Anterior cingulate cortex (tissue), 58 donors: Measurements from ENCODE around the gene SORCS3.

ENCODE experiments used
- DNase-seq, 58 donors: peaks; one replicate each; lab custom pipeline; 2025; lab: John Stamatoyannopoulos, UW

The SORCS3 gene

DNA sequence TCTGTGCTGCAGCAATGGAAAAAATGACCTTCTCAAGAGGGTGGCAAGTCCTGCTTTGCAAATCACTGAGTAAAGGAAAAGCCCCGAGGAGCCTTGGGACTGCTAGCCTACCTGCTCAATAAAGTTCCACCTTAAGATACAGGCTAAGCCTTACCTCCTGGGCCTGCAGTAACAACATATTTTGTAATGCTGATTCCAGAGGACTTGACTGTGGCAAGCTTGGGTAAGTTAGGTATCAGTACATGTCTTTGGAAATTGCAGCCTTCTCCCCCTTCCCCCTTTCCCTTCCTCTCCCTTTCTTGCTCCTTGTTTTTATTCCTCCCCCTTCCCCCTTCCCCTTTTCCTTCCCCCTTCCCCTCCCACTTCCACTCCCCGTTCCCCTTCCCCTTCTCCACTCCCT, 126.2 kb downstream of the SORCS3 start:
- DNase-seq: no peak

DNA sequence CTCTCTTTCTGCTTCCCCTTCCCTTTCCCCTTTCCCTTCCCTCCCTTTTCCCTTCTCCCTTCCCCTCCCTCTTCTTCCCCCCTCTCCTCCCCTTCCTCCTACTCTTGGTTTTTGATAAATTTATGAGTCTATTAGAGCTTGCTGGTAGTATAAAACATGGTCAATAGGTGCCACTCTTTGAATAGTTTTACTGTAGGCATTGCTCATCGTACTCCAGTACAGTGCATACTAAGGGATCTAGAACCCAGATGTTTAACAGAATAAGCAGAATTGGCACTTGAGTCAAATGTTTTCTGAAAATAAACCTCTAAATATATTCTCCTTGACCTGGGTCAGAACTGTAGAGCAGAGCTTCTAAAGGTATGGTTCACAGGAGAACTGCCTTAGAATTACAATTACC, 126.7 kb downstream of the SORCS3 start:
- no peak for DNase-seq

DNA sequence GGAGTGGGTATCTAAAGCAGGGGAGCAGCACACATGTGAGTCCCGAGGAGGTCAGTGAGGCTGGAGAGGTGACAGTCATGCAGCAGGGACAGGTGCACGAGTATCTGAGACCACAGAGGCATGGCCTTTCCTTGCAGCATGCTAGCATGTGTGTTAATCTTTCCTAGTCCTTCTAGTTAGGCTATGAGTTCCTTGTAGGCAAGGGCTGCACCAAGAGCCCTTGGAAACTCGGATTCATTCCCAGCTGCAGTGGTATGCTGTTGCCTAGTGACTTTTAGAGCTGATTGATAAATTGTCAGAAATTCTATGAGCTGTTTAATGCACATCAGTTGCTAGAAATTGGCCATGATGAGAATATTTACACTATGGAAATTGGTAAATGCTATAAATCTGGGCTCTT, 132.0 kb downstream of the SORCS3 start:
- no peak for DNase-seq

DNA sequence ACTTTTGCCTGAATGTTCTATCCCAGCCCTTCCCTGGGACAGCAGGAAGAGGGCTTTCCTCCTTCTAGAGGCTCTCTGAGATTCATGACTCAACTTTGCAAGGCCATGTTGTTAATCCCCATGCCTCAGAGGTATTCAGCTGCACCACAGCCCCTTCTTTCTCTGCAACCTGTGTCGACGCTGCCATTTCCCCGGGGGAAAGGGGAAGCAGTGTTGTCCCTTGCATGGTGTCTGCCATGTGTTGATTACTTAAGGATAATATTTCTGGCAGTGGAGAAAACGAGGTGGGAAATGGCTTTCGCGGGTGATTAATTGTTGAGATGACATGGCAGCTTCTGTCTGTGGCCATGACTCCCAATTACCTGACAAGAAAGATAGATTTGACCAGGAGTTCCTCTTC, 133.1 kb downstream of the SORCS3 start:
- no peak for DNase-seq

DNA sequence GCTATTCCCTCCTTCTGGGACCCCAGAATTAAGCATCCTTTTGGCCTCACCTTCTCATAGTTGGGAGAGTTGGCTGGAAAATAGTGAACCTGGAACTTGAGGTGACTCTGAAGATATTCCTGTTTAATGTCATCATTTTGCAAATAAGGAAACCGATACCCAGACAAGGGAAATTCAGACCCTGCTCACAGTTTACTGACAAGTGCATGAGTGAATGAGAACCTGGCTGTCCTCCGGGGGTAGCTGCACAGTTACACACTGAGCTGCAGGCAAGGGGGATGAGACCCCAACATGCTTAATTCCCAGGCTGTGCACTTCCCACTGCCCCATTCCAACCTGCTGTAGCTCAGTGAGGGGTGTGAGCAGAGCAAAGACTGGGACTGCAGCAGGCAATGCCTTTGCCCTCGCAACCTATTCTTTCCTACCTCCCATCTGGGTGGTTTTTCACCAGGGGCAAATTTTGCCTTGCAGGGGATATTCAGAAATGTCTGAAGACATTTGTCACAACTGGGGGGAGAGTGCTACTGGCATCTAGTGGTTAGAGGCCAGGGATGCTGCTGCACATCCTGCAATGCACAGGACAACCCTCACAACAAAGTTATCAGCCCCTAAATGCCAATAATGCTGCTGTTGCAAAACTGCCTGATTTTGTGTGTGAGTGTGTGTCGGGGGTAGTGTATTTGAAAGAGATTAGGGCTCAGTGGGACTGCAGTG, 136.2 kb downstream of the SORCS3 start:
- DNase-seq: peak in 6 of 58 donors; percentile 2 to 18 (median 4)

DNA sequence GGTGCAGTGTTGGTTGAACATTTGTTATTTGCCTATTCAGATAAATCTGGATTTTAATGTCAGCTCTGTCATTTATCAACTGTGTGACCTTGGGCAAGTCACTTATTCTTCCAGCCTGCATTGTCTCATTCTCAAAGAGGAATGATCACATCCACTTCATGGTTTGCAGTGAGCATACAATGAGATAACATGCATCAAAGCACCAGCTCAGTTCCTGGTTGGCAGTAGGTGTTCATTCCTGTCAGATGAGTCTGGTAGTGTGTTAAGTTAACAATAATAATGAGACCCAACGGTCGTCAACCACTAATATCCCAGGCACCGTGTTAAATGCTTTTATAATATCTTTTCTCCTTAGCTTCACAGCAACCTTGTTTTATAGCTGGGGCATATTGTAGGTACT, 137.3 kb downstream of the SORCS3 start:
- DNase-seq: no peak

DNA sequence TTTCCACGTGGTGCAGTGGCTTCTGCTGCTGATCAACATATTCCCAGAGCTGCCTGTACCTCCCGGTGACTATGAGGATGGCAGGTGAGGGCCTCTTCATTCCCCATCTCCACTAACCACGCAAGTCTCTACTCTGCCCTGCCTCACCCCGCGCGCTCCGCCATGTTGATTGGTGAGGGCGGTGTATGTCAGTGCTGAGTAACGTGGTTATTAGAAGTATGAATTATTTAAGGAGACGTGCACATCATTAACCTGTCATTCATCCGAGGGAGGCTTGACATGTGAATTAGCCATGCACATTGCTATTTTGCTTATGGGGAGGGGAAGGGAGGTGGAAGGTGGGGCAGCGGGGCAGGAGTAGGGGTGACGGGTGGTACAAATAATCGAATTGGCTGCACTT, 138.6 kb downstream of the SORCS3 start:
- peak in 1 of 58 donors; percentile 45 for DNase-seq

DNA sequence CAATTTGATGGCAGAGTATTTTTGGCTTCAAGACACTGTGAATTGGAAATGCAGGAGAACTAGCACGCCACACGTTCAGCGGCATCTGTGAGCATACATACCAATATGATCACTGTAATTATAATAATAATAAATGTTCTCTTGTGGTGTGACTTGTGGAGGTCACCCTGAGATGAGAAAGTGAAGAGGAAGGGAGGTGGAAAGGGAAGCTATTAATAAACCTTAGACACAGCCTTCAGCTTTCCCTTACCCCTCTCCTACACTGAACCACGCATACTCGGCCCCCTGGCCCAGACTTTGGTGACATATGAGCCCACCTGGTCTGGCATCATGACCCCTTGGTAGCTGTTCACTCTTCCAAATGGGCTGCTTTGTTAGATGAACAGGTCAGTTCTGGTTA, 139.1 kb downstream of the SORCS3 start:
- DNase-seq: no peak

DNA sequence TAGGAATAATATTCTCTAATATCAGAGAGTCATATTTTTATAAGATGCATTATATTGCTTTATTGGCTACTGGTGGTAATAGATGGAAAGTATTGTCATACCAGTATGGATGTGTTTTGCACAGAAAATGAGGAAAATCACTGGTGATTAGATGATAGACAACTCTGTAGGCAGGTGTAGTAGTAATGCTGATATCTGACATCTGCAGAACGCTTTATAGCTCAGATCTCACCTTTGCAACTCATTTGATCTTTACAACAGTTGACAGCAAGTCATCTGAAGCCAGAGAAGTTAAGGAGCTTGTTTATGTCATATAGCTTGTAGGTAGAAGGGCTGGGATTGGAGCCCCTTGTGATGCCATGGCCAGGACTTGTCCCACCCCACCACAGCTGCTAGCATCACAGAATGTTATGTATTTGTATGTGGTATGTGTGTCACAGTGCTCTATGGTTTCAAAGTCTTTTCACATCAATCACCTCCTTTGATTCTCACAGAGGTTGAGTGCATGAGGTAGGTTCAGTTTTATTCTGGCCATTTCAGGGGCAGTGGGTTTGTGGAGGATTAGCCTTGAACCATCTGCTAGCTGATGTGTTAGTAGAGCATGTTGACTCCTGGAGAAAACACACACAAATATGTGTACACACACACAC, 140.0 kb downstream of the SORCS3 start:
- DNase-seq: no peak

DNA sequence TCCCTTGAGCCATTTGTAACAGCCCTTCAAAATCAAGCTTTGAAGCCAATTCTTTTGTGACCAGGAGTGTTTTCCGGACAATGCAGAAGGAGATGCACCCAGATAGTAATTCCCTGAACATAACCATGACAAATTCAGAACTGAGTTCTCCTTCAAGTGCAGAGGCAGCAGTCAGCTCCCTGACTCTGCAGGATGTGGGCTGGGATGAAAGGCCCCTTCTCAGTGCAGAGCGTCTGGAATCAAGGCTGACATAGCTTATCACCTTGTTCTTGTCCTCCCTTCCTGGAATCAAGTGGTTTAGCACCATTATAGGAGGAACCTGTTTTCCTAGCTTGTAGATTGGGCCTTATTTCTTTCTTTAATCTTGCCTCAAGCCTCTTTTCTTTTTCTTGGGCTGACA, 143.4 kb downstream of the SORCS3 start:
- no peak for DNase-seq

DNA sequence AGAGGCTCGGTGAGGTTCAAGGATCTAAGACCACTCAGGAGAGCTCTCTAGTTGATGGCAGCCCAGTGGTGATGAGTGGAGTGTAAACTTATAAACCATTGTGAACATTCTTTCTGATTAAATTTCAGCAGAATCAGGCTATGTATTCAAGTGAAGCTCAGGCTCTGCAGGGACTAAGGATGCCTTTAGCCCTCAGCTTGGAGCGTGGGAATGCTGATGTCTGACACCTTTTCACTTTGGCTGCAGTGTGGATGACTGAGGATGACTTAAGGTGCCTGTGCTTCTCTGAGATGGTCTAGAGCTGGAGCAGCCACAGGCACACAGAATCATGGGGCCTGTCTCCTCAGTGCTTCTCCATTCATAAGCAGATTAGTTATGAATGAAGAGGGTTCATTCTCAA, 150.4 kb downstream of the SORCS3 start:
- no peak for DNase-seq

DNA sequence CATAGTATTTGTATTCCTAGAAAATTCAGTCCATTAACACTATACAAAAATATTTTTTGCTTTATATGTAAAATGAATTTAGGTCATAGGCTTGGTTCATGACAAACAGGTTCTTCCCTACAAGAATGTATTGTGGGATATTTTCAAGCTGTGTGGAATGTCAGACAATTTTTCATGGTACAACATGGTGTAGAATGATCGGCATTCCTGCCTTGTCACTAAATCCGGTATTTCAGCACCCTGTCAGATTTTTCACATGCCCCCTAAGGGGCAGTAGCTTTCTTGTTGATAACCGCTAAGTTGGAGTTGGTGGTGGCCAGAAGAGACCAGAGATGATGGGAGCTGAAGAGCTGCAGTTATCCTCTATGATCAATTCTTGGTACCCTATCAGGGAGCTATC, 154.3 kb downstream of the SORCS3 start:
- DNase-seq: no peak

DNA sequence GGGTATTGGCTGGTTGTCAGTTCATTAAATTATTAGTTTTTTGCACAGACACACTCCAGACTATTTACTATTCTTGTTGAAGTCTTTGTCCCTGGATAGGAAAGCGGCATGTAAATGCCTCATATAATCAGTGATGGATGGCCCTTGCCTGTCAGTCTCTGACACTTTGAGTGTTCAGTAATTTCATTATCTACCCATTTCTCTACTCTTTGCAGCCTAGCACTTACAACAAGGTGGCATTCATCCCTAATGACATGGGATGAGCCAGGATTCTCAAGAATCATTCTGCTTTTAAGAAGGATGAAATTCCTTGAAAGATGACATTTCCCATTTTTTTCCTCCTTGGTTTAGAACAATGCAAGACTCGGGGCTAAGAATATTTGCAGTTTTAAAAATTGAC, 155.7 kb downstream of the SORCS3 start:
- DNase-seq: no peak

DNA sequence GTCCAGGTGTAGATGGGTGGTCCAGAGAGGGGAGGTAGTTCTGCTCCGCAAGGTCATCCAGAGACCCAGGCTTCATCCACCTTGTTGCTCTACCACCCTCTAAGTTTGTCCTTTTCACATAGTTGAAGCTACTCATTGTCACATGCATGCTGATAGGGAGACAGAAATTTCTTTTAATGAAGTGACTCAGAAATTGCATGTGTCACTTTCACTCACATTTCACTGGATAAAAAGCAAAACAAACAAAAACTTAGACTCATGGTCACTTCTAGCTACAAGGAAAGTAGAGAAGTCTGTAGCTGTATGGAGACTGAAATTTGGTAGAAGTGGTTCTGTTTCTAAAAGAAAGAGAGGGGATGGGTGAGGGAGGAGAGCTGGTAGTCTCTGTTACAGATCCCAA, 161.9 kb downstream of the SORCS3 start:
- DNase-seq: no peak

DNA sequence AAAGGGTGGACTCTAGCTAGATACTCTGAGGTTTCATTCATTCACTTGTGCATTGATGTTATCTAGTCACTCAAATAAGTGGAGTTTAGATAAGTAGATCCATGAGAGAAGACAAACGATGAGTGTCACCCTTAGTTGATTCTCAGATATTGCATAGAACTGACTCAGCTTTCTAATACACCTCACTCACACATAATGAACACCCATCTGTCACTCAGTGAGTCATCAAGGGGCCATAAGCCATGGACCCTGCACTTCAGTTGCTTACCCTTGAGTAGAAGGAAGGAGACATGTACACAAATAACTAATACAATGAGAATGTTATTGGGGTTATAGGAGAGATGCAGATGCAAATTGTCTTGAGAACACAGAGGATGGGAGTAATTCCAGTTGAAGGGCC, 163.8 kb downstream of the SORCS3 start:
- DNase-seq: no peak

DNA sequence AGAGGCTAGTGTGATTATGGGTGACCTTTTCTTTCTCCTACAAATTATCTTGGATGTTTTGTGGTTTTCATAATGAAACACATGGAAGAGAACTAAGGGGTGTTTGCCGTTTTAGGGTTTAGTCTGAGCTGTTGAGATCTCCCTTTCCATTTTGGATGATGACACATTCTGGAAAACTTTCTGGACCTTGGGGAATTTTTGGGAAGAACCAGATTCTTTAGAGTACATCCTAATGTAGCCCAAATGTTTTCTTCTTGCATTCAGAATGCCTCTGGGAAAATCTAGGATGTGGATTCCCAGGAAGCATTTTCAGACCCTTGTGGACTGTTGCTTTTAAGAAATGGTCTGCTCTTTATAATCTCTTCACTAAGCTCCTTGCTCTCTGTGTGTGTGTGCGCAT, 165.7 kb downstream of the SORCS3 start:
- DNase-seq: no peak

DNA sequence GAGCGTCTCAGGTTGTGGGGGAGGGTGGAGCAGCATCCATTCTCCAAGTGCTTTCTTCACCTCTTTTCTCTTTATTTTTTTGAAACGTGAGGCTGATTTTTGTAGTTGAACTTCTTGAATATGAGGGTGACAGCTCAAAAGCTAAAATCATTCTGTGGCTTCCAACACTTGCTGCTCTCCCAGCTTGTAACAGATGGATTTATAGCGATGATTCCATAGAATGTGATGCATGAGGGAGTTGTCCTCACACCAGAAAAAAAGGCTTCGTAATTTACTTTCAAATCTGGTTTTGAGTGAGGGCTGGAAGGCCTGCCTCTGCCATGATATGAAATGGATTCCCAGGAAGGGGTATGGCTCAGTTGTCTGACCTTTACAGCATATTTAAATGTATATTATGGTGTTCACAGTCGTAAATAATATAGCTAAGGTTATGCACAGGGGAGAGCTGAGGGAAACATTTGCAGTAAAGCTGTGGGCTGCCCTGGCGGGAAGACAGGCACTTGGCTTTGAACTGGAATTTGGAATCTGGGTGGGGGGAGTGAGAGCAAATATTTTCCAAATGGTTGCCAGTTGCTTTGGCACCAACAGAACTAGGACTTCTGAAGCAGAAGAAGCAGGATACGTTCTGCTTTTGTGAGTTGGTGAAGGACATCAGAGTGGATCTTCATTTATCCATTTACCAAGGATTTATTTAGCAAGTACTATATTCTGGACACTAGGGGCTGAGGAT, 166.7 kb downstream of the SORCS3 start:
- peak in 2 of 58 donors; percentile 13 to 22 for DNase-seq

DNA sequence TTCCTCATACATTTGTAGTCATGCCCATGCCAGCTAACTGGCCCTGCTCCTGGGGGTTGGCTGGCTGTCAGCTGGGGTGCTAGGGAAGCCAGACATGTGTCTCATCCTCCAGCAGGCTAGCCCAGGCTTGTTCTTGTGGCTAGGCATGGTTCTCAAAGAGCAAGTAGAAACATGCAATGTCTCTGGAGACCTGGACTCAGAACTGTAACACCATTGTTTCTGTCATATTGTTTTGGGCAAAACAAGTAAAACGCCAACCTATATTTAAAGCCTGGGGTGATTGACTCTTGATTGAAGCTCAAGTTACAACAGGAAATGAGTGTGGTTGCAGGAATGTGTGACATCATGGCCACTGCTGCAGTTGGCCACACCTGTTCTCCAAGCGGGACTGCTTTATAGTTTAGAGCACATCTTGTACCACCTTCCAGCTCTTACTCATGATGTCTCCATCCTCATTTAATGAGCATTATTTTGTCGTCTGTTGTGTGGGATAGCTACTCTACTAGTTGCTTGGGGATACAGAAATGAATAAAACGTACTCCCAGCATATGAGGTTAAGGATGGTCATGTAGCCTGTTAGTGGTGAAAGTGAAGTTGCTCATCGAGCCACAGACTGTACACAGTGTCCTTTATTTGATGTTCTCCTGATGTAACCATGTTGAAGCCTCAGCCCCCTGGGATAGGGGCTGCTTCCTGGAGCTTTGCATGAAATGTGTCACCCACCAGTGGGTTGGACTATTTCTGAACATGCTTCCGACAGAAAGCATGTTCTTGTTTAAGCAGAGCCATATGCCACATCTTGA, 168.4 kb downstream of the SORCS3 start:
- DNase-seq: peak in 3 of 58 donors; percentile 3 to 10 (median 4)

DNA sequence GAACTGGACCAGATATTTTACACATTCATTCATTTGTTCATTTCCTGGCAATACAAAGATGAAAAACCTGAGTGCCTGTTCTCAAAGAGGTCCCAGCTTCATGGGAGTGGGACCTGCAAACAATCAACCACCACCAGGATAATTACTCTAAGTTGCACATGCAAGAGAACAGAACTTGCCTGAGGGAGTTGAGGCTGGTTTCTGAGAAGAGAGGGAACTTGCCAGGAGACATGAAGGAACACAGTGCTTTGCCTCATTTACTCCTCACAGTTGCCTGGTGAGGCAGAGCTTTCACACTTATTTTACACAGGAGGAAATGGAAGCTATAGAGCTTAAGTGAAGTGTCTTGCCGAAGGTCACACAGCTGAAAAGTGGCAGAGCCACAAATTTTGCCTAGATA, 170.1 kb downstream of the SORCS3 start:
- peak in 1 of 58 donors; percentile 3 for DNase-seq

DNA sequence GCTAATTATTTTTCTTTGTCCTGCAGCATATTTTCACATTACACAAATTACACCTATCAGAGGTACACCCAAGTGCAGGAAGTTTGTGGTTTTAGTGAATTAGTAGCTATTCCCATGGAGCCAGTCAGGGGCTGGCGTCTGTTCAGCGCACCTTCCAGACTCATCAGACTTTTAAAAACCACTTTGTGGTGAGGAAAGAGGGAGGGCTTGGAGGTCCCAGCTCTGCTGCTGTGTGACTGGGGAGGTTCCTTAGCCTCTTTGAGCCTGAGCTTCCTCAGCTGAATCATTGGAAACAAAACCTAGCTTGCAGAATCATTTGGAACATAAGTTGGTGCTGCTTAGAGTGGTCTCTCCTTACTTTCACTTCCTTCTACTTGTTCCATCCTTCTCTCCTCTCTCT, 175.4 kb downstream of the SORCS3 start:
- DNase-seq: no peak

DNA sequence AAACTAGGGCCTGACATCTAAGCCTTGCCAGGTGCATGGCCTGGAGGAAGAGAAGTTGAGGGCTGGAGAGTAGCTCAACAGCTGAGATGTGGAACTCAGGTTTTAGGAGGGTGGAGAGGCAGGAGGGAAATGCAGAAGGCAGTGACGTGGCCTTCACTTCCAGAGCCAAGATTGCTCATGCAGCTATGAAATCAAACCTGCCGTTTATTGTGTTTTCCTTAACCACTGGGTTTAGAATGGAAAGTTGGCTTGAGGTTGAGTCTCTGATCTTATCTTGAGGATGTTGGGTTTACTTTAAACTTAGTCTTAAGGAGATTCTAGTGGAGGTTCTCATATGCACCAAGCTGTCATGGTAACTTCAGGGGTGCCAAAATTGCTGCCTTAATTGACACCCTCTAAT, 178.6 kb downstream of the SORCS3 start:
- no peak for DNase-seq
